GM12864 (cell line): ENCODE measurements around the gene NT5DC1.

Source experiments
- DNase-seq: peaks from one replicate; pipeline ENCODE4 v3.0.0-alpha.2; 2011; ENCODE audit warnings: low read depth
- H3K4me3 ChIP-seq: 2 replicates; pipeline ENCODE4 v1.5.1; 2011; ENCODE audit warnings: mild to moderate bottlenecking, low read depth, low read length, control low read depth
- TF ChIP-seq, protein P1 (sequence below): IDR thresholded peaks from 2 replicates; pipeline ENCODE4 v1.5.1; 2011; ENCODE audit warnings: low read depth, mild to moderate bottlenecking, moderate library complexity, low read length, control low read depth, inconsistent platforms; ENCODE audit errors: missing control alignments

NT5DC1 gene

DNA sequence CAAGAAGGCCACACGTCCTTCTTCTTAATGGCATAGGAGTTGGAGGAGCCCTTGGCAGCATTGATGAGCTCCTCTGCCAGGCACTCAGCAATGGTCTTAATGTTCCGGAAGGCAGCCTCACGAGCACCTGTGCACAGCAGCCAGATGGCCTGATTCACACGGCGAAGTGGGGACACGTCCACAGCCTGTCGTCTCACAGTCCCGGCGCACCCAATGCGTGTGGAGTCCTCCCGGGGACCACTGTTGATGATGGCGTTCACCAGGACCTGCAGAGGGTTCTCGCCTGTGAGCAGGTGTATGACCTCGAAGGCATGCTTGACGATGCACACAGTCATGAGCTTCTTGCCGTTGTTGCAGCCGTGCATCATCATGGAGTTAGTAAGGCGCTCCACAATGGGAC is 157.9 kb downstream of the NT5DC1 start:
- no peak for DNase-seq
- H3K4me3 ChIP-seq = no peak overlapping the region
- TF ChIP-seq, protein P1, sequence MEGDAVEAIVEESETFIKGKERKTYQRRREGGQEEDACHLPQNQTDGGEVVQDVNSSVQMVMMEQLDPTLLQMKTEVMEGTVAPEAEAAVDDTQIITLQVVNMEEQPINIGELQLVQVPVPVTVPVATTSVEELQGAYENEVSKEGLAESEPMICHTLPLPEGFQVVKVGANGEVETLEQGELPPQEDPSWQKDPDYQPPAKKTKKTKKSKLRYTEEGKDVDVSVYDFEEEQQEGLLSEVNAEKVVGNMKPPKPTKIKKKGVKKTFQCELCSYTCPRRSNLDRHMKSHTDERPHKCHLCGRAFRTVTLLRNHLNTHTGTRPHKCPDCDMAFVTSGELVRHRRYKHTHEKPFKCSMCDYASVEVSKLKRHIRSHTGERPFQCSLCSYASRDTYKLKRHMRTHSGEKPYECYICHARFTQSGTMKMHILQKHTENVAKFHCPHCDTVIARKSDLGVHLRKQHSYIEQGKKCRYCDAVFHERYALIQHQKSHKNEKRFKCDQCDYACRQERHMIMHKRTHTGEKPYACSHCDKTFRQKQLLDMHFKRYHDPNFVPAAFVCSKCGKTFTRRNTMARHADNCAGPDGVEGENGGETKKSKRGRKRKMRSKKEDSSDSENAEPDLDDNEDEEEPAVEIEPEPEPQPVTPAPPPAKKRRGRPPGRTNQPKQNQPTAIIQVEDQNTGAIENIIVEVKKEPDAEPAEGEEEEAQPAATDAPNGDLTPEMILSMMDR = no peak

GRCh38 chr6:116263353-116263752 is 162.7 kb downstream of the NT5DC1 start:
- no peak for DNase-seq
- TF ChIP-seq, protein P1 = no peak
- H3K4me3 ChIP-seq = no peak overlapping the region

- TF ChIP-seq, protein P1 = no peak
- no peak overlapping the region for H3K4me3 ChIP-seq
- DNase-seq = no peak
Measured at GRCh38 chr6:116265041-116265829, 164.6 kb downstream of the NT5DC1 start.

- TF ChIP-seq, protein P1 = no peak
- no peak for DNase-seq
- no peak overlapping the region for H3K4me3 ChIP-seq
Measured at GRCh38 chr6:116266803-116267202, 166.2 kb downstream of the NT5DC1 start.

- H3K4me3 ChIP-seq = no peak overlapping the region
- no peak for DNase-seq
- TF ChIP-seq, protein P1 = no peak
Measured at GRCh38 chr6:116267836-116268588, 167.4 kb downstream of the NT5DC1 start.

- peak; percentile 42 for DNase-seq
- TF ChIP-seq, protein P1 = peak; percentile 63
- no peak overlapping the region for H3K4me3 ChIP-seq
Measured at GRCh38 chr6:116268589-116269293, 168.1 kb downstream of the NT5DC1 start.
